ENCODE results near the gene SLCO4A1.
A peak's percentile ranks its signal among the peaks of the same experiment; 100 is the strongest.

Gene SLCO4A1

DNA sequence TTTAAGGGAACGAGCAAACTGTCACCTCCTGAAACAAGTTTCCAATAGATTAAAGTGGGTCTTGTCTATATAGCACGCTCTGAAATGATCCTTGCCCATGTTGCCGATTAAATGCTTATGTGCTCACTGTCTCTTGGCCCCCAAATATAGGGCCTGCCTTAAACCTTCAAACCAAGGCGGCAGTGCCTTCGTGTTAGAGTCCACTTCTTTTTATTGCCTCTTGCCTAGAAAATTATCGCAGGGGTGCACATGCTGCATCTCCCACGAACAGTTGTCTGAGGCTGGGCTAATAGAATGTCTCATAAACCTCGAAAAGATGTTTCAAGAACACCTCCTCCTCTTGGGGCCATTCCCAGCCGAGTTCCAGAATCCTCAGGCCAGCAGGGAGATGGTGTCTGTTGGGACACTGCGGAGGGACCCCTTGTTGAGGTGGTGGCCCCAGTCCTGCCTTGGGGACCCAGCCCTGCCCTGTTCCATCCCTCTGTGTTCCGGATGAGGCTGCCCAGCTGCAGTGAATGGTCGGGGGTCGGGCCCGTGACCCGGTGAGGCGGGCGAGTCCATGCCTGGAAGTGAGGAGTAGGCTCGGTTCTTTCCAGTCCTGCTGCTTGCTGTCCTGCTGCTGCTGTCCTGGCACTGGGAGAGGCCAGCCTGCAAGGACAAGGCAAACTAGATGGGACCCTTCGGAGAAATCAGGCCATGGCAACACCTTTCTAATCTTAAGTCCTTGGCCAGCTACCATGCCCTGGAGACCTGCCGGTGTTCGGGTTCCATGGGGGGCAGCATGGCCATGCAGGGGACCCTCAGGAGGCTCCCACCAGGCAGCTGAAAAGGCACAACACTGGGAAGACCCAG, 34.7 kb upstream of the SLCO4A1 start:
- no peak for DNase-seq

DNA sequence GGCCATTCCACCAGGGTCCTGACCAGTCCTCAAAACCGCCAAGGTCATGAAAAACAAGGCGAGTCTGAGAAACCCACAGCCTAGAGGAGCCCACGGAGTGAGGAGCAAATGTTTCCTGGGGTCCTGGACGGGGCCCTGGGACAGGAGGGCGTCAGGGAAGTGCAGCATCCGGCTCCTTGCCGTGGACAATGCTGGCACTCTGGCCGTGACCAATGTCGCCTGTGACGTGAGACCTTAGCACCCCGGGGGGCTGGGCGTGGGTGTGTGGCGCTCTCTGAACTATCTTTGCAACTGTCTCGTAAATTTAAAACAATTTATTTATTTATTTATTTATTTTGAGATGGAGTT, 34.1 kb upstream of the SLCO4A1 start:
- no peak for DNase-seq

DNA sequence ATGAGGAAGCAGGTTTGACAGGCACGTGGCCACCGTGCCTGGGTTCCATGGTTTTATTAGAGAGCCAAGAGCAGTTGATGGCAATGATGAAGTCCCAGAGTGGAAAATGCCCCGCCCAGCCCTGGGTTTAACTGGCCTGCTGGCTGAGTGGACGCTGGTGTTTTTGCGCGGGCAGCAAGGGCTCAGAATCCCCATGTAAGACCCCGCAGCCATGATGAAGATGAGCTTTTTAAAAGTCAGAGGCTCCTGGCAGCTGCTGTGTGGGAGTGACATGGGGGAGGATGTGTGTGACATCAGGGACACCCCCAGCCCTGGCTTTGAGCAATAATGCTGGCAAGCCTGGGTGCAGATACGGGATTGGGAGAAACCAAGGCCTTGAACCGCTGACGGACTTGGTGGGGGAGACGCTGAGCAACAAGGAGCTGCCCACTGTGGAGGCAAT, 33.0 kb upstream of the SLCO4A1 start:
- no peak for DNase-seq

DNA sequence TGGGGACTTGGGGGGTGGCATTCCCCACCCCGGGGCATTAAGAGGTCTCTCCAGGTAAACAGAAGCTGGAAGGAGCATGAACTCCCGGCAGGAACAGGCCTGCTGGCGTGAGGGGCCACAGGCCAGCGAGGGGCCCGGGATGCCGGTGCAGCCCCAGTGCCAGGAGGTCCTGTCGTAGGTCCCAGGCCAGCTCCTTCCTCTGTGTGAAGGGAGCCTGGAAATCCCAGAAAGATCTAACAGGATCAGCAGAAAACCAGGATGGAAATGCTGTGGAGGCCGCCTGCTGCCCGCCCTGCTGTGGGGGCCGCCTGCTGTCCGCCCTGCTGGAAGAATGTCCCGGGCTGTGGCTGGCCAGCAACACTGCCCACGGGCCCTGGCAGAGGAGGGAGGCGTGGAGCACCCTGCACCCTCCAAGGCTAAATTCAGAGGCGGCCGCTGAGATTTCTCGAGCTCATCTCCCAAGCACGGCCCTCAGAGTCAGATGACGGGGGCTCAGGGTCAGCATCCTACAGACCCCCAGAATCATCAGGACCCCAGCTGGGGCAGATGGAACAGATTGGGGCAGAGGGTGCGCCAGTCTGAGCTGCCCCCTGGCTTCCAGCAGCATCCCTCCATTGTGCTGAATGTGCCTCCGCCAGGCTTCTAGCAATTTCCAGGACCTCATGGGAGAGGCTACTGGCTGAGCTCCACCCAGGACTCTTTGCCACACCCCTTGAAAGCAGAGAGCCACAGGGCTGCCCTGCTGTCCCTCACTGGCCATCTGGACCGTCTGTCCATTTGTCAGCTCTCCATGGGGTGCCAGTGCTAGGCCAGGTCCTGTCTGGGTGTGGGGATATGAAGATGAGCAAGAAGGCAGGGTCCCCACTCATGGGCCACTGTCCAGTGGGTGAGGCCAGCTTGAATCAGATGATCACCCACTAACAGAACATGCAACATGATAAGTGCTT, 32.2 kb upstream of the SLCO4A1 start:
- DNase-seq = no peak

DNA sequence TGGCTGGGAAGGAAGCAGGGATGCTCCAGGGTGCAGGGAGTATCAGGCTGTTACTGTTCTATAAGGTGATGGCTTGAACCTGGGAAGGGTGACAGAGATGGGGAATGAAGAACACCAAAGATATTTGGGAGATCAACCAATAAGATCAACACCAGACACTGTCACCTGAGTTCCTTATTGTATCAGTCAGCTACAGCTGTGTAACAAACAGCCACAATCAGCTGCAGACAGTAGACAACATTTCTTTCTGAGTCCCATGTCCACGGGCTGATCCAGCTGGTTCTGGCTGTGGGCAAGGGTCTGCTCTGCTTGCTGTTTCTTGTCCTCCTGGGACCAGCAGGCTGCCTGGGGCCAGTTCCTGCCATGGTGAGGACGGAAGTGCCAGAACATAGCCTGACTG, 31.3 kb upstream of the SLCO4A1 start:
- DNase-seq = no peak

DNA sequence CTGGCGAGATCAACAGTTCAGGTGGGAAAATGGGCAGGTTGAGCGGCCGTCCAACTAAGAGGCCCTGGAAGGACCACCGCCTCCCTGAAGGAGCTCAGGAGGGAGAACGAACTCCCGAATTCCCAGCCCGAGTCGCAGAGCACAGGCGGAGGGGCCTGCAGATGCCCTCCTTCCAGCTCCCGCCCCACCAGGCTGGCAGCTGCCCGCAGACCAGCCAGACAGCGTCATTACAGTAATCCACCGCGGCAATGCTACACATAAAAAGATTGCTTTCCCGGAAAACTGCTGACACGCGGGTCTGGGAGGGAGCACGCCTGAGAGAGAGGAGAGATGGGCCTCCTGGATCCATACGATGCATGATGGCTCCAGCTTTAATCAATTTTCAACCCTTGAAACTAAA, 30.5 kb upstream of the SLCO4A1 start:
- no peak for DNase-seq

DNA sequence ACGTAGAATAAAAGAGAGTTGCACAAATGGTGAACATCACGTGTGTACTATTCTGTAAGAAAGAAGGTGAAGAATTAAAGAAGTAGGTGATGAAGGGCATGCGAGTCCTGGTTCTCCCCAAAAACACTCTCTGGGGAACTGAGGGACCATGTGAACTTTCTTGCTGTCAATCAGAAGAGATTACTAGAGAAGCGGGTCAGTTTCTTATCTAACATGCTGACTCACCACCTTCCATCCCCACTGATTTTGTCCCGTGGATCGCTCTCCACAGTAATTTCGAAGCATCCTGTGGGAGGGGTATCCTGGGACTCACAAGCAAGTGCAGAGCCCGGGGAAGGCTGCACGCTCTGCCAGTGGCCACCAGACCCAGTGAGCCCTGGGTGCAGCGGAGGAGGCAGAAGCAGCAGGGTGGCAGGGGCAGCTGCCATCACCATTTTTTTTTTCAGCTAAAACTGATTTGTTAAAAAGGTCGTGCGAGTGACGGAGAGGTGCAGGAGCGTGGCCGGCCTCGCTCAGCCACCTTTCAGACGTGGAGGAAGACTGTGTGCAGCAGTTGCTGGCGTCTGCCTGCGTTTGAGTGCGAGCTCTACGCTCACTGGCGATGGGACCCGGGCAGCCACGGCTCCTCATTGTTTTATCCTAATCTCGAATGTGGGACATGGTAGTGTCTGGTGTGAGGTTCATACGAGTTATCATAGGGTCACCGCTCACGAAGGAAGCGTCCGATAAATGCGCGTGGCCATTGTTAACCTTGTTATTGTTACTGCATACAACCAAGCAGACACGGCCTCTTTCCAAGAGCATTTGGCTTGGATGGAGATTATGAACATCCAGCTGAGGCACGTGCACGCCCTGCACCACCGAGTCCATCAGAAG, 28.0 kb upstream of the SLCO4A1 start:
- no peak for DNase-seq

DNA sequence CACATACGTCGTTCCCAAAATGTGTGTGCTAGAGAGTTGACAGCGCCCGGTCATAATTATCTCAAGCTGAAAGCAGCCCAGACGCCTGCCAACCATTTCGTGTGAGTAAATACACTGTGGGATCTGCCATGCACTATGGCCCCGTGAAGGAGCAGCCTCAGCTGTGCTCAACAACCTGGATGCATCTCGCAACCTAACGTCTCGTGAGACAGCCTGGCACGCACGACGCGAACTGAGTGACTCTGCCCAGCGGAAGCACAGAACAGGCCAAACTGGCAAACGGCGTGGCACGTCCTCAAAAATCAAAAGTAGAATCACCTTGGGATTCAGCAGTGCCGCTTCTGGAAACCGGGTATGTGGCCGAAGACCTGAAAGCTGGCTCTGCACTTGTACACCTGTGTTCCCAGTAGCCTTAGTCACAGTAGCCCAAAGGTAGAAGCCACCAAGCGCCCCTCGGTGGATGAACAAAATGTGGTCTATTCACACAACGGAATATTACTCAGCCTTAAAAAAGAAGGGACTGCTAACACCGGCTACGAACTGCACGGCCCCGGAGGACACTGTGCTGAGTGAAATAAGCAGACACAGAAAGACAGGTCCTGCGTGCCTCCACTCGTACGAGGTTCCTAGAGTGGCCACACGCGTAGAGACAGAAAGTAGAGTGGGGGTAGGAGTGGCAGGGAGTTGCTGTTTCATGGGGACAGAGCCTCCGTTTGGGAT, 27.2 kb upstream of the SLCO4A1 start:
- no peak for DNase-seq

DNA sequence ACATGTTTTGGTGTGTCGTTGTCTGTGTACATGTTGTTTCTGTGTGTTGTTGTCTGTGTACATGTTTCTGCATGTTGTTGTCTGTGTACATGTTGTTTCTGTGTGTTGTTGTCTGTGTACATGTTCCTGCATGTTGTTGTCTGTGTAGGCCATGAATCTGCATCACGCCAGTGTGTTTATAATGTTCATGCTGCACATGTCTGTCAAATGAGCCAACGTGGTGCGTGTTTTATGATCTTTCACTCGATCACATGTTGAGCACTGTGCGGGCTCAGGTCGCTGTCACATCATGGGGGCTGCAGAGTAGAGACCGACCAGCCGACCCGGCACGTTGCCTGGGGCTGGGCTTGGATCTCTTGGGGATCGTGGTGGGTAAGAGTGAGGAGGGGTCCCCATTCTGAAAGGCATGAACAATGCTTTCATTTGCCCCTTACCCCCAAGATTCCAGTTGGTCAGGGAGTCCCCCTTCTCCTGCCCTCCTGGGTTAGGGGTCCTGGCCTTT, 26.5 kb upstream of the SLCO4A1 start:
- no peak for DNase-seq

DNA sequence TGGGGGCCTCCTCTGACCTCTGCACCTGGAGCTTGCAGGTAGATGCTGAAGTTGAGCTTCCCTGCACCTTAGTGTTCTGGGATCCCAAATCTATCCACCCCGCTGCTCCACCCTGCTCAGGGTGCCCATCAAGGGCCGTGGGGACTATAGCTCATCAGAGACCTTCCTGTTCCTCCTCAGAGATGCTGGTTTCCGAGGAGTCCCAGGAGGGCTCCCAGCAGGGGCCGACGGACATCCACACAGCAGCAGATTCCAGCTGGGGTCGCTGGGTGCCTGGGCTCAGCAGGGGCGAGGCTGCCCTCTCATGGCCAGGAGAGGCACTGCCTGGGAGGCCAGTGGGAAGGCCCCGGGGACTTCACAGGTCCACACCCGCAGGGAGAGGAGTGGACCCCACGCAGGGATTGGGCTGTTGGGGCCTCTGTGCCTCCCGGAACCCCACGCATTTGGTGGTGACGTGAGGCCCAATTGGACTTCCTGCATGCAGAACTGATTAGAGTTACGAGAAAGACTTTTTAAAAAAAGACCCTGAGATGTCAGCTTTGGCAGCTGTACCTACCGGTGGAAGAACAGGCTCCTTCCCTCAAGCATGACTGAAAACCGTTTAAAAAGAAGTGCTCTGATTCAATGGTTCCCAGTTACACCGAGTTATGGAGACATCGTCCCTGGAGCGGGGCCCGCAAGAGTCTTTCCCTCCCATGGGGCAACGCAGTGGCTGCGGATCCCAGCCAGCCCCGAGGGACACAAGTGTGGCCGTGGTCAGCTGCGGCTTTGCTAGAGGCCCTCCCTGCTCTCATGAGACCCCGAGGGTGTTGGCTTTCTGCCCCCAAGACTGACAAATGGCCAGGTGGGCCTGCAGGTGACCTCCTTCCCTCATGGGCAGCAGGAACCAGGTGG, 25.3 kb upstream of the SLCO4A1 start:
- DNase-seq = peak; percentile 84

DNA sequence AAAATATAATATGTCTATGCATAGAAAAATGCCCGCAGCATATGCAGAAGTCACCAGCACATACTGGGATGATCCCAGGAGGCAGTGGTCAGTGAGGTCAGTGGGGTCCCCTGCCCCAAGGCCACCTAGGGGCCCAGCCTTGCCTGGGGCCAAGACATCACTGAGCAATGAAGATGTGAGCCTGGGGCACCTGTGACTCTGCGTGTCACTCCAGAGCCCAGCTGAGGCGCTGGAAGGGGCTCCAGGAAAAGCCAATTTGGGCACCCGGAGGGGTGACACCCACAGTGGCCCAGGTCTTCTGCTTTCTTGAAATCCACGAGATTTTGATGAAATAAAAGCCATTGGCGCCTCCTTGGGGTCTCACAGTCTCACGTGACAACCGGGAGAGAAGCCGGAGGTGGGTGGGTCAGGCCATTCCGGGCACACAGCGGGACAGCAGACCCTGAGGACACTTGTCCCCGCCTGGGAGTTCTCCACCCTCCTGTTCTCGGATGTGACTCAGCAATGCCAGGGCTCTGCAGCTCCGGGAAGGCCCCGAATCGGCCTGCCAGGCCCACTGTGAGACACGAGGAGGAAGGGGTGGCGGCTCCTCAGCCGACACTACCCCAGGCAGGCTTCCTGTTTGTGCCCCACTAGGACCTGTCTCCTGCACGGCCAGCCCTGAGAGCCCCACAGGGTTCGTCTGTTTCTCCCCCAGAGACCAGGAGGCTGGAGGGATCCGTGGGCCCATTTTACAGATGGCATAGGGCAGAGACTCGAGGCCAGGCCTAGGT, 24.4 kb upstream of the SLCO4A1 start:
- peak; percentile 95 for DNase-seq

DNA sequence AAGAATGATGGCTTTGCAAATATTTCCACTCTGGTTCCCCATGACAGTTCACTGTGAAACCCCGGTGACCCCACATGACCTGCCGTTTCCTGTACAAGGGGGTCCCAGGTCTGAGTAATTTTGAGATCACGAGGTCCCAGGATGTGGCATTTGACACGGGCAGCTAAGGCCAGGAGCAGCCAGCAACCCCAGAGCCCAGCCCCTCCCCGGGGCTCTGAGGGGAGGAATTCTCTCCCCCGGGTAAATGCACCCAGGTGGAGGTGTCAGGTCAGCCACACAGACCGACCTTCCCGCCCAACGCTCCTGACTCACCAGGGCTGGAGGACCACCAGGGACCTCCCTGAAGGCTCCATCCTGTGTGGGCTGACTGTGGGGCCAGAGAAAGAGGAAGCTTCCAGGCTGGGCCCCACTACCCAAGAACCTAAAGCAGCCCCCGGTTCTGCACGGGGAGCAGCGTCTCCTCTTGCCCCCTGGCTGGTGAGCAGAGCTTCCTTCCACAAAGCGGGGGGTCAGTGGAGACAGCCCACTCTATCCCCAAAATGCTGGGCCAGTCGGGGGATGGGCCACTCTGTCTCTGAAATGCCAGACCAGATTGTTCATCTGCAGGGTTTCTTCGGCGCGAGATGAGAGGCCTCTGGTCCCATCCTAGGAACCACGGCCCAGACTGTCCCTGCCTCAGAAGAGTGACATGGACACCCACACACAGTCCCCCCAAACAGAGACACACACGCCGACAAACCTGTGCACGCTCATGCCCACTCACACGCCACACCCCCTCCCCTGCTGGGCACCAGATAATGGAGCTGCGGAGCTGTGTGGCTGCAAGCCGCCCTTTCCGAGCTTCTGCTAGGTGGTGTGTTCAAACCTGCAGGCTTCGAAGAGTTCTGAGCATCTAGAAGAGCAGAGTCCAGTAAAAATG, 23.4 kb upstream of the SLCO4A1 start:
- peak; percentile 78 for DNase-seq

DNA sequence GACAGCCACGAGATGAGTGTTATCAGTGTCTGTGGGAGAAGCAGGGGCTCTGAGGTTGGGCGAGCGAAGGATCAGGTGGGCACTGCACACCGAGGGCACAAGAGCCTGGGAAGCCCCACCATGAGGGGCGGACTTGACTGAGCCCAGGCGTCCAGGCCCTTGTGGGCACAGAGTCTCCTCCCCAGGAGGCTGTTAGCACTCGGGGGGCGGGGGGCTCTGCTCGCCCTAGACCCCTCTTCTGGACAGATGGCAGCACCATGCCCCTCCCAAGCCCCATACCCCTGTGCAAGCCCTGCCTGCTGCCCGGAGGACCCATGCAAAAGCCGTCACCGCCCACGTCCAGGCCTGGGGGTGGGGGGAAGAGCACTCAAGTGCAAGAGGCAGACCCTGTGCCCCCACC, 21.7 kb upstream of the SLCO4A1 start:
- DNase-seq = no peak

DNA sequence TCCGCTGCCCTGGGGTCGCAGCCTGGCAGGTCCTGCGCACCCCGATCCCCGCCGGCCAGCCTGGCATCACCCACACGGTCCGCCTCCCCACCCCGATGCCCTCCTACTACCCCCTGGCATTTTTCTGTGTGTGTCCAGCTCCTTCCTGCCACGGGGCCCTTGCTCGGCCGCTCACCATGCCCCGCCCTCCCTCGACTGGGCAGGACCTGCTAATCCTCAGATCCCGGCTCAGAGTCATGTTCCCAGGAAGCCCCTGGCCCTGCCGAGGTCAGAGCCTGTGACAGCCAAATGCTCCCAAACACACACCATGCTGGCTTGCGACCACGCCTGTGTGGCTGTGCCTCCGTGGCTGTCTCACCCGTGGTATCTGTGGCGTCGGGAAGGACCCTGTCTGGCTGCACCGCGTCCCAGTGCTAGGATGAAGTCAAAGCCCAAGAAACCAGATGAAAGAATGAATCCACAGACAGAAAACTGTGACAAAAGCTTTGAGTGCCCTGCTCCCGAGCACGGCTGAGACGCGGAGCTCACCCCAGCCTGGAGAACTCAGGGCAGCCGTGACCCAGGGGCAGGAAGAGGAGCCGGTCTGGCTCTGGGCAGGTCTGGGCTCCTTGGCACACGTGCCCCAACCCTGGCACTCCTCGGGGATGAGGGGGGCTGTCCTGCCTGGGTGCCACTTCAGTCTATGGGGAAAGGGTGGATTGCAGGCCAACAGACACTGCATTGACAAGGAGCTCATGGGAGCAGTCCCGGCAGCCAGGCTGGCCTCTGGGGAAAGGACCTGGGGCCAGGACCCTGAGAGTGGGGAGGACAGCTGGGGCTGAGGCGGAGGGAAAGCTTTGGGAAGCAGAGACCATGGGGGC, 20.8 kb upstream of the SLCO4A1 start:
- DNase-seq = no peak

DNA sequence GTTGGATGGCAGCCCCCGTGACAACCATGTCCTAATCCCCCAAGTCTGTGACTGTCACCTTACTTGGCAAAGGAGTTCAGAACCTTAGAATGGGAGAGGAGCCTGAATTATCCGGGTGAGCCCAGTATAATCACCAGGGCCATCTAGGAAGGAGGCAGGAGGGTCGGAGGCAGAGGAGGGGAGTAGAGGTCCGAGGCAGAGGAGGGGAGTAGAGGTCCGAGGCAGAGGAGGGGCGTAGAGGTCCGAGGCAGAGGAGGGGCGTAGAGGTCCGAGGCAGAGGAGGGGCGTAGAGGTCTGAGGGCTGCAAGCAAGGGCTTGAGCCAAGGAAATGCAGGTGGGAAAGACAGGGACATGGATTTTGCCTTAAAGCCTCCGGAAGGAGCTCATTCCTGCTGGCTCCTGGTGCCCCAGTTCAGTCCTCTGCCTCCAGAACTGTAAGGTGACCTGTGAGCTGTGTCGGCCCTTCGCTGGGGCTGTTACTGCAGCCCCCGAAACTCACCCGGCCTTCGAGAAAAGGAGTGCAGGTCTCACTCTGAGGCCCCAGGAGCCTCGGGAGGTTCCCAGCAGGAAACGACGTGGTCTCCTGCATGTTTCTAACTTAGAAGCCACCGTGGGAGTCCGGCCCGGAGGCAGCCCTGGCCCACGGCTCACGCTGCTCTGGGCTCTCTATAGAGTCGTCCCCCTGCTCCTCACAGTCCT, 20.0 kb upstream of the SLCO4A1 start:
- DNase-seq = no peak

DNA sequence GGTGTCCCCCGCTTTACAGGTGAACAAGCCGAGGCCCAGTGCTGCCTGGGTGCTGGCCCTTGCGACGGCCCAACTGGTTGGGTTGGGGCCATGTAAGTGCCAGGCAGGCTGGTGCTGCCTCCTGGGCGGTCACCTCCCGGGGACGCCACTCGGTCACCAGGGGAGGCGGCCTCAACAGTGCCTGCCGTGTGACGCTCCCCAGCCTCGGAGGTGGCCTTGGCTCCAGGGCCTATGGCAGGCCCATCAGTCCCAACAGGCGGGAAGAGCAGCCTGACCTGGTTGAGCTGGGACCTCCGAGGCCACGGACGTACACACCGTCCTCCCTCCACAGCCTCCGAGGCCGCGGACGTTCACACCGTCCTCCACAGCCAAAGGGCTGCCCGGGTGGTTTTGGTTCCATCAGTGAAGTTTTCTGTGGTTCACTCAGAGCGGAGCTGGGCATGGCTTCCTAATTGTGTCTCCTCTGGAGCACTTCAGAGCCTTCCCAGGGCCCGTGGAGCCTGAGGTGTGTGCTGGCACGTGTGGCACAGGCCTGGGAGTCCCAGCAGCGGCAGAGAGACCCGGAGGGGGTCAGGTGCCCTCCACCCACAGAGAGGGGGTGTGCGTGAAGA, 19.3 kb upstream of the SLCO4A1 start:
- DNase-seq = no peak

Measured in inflammatory macrophage treated with lipopolysaccharide for 4 hours (primary cell).